Gastroesophageal sphincter (tissue), 3 donors: ENCODE data around the gene PRKAG2.

Experiments
- CTCF ChIP-seq, 4 experiments: fragments of 200-600 bp in 2 of 4; fragments of 450-650 bp in 2 of 4; sonication (generic) in 1 of 4; IDR thresholded peaks; one replicate each; pipeline ENCODE4 v1.5.1; 2017 to 2019; ENCODE audit warnings: antibody characterized with exemption in 4 of 4, mild to moderate bottlenecking in 2 of 4, moderate library complexity in 2 of 4
- EP300 ChIP-seq: sonication (generic); formaldehyde crosslinking; IDR thresholded peaks from one replicate; pipeline ENCODE4 v1.6.1; 2017; ENCODE audit warnings: antibody characterized with exemption, mild to moderate bottlenecking
- POLR2A ChIP-seq, 2 donors: fragments of 450-650 bp; IDR thresholded peaks; one replicate each; pipeline ENCODE4 v1.6.1; 2017; ENCODE audit warnings: antibody characterized with exemption in 2 of 2, mild to moderate bottlenecking in 2 of 2, moderate library complexity in 1 of 2
- POLR2AphosphoS5 ChIP-seq: sonication (generic); formaldehyde crosslinking; IDR thresholded peaks from one replicate; pipeline ENCODE4 v1.6.1; 2017; ENCODE audit warnings: antibody characterized with exemption

GRCh38 chr7:151675196-151675920, 201.6 kb downstream of the PRKAG2 start:
- TF ChIP-seq CTCF (IDR thresholded peaks at IDR 0.05) (no peak), POLR2A (IDR thresholded peaks at IDR 0.05) (no peak), POLR2AphosphoS5 (no peak), EP300 (no peak)
